Testis (tissue), 3 donors: ENCODE results near the gene AAK1. TPM values are rescaled to one million over a fixed set of nuclear protein-coding genes. Genes with fewer than 3 reads are reported as not detected.
"Not testable (repeated sequence)": the region's sequence is repeated elsewhere in the genome, so short reads cannot be mapped to it uniquely, and the experiment has no call there.

Experiments
- DNase-seq: peaks from one replicate; pipeline ENCODE4 v3.0.0-alpha.2; 2019
- H3K27ac ChIP-seq, 2 donors: fragments of 200-600 bp; sonication (generic); one replicate each; pipeline ENCODE4 v1.5.1; 2019
- H3K27me3 ChIP-seq: fragments of 200-600 bp; sonication (generic); one replicate; pipeline ENCODE4 v1.5.1; 2019
- H3K36me3 ChIP-seq: fragments of 200-600 bp; sonication (generic); one replicate; pipeline ENCODE4 v1.5.1; 2017; ENCODE audit warnings: low read depth; ENCODE audit errors: missing control alignments
- H3K4me1 ChIP-seq: fragments of 200-600 bp; sonication (generic); one replicate; pipeline ENCODE4 v1.5.1; 2019
- H3K4me3 ChIP-seq, 2 donors: fragments of 200-600 bp; sonication (generic); one replicate each; pipeline ENCODE4 v1.5.1; 2017 to 2019
- H3K9me3 ChIP-seq: fragments of 200-600 bp; sonication (generic); one replicate; pipeline ENCODE4 v1.5.1; 2017
- CTCF ChIP-seq, 3 experiments: fragments of 450-650 bp in 2 of 3; fragments of 200-600 bp in 1 of 3; sonication (generic) in 1 of 3; IDR thresholded peaks; one replicate each; pipeline ENCODE4 v1.5.1; 2016 to 2019; ENCODE audit warnings: antibody characterized with exemption in 3 of 3, mild to moderate bottlenecking in 2 of 3, moderate library complexity in 1 of 3
- POLR2A ChIP-seq: fragments of 450-650 bp; IDR thresholded peaks from one replicate; pipeline ENCODE4 v1.6.1; 2017; ENCODE audit warnings: antibody characterized with exemption, mild to moderate bottlenecking, moderate library complexity
- WGBS, 2 donors: methylation state at CpG; one replicate each; pipeline ENCODE4 v1.1.5; 2018; 5-methylcytosine and 5-hydroxymethylcytosine counted together
- intact Hi-C: fragments of 100-400 bp; cut with DNase I; formaldehyde crosslinking; loops from one replicate; pipeline ENCODE4 v1.15.1; 2023; ENCODE audit warnings: low total_unique reads
- polyA plus RNA-seq: library from polyadenylated mRNA; stranded (reverse); fragments of 350-450 nt; fragmentation: Illumina TruSeq; extraction: RNeasy Lipid Tissue Mini Kit (QIAGEN cat#74804); gene quantifications from one replicate; pipeline ENCODE4 v1.2.3, GENCODE V29; 2014; ENCODE audit warnings: low read depth, low replicate concordance; ENCODE audit not compliant: insufficient read depth
- total RNA-seq, 2 donors: library from RNA; depleted of rRNA; stranded (reverse); fragments of >200 nt; gene quantifications; one replicate each; pipeline ENCODE4 v1.2.3, GENCODE V29; 2016

AAK1 gene
- total and polyA plus RNA-seq, 3 donors from 2014 or later, result 20.3 to 62.1 (median 47.9) TPM

GRCh38 chr2:69680001-69680675 is 36.6 kb upstream of the AAK1 start:
- Histone ChIP-seq H3K4me1 (no peaks in the 10 kb centered on the region), H3K4me3 (no peak overlapping the region), H3K27me3 (no peaks in the 10 kb centered on the region), H3K27ac (no peak overlapping the region), H3K36me3 (no peaks in the 10 kb centered on the region), H3K9me3 (no peaks in the 10 kb centered on the region)
- intact Hi-C loops, result no loop called here
- DNase-seq, result no peak
- 91 to 96% methylated on average over 1 of the region's 1 CpG for WGBS, 2 donors
- TF ChIP-seq POLR2A (no peak), CTCF (IDR thresholded peaks at IDR 0.05) (no peak)

- H3K27me3 ChIP-seq, result no peaks in the 10 kb centered on the region
- H3K4me1 ChIP-seq, result peaks cover 3% of the 10 kb centered on the region
- no peak overlapping the region for H3K27ac ChIP-seq
- WGBS, 2 donors, result 90 to 91% methylated on average over 5 of the region's 5 CpGs
- no peak for TF ChIP-seq CTCF (IDR thresholded peaks at IDR 0.05)
- no peak for TF ChIP-seq POLR2A
- no peak overlapping the region for H3K4me3 ChIP-seq
- DNase-seq, result no peak
- no peaks in the 10 kb centered on the region for H3K9me3 ChIP-seq
- intact Hi-C loops, result no loop called here
- no peaks in the 10 kb centered on the region for H3K36me3 ChIP-seq
Measured at GRCh38 chr2:69677914-69678313, 34.4 kb upstream of the AAK1 start.

GRCh38 chr2:69676146-69676545 is 32.6 kb upstream of the AAK1 start:
- no peaks in the 10 kb centered on the region for H3K9me3 ChIP-seq
- DNase-seq, result no peak
- peaks cover 3% of the 10 kb centered on the region for H3K4me1 ChIP-seq
- H3K27ac ChIP-seq, result no peak overlapping the region
- TF ChIP-seq CTCF (IDR thresholded peaks at IDR 0.05), result no peak
- no peaks in the 10 kb centered on the region for H3K27me3 ChIP-seq
- no peaks in the 10 kb centered on the region for H3K36me3 ChIP-seq
- H3K4me3 ChIP-seq, result no peak overlapping the region
- intact Hi-C loops, result no loop called here
- WGBS, 2 donors, result 95 to 100% methylated on average over 1 of the region's 1 CpG

GRCh38 chr2:69674316-69674670 is 30.8 kb upstream of the AAK1 start:
- Histone ChIP-seq H3K36me3 (no peaks in the 10 kb centered on the region), H3K27ac (peak overlapping the region in 1 of 2 donors; percentile 46), H3K9me3 (no peaks in the 10 kb centered on the region), H3K4me1 (peaks cover 3% of the 10 kb centered on the region), H3K4me3 (no peak overlapping the region), H3K27me3 (no peaks in the 10 kb centered on the region)
- no peak for TF ChIP-seq CTCF (IDR thresholded peaks at IDR 0.05)
- TF ChIP-seq POLR2A, result no peak
- 38 to 62% methylated on average over 2 of the region's 2 CpGs for WGBS, 2 donors
- DNase-seq, result no peak
- intact Hi-C loops, result no loop called here

- H3K4me3 ChIP-seq, H3K27ac ChIP-seq, H3K36me3 ChIP-seq, H3K9me3 ChIP-seq, DNase-seq, H3K27me3 ChIP-seq, H3K4me1 ChIP-seq, intact Hi-C loops: not testable (repeated sequence)
- WGBS, 2 donors, result 92 to 96% methylated on average over 3 of the region's 3 CpGs
Measured at GRCh38 chr2:69673098-69673497, 29.6 kb upstream of the AAK1 start.
